CD4-positive, alpha-beta T cell (primary cell): ENCODE data around the gene SNRNP48. TPM values are rescaled to one million over a fixed set of nuclear protein-coding genes. Genes with fewer than 3 reads are reported as not detected.

Experiments
- ATAC-seq: fragments of 200-7000 bp; cut with Tn5 transposase; one replicate; pipeline ENCODE4 v1.10.0; 2022; ENCODE audit warnings: mild to moderate bottlenecking; ENCODE audit not compliant: poor library complexity
- CTCF ChIA-PET: fragments of 350-600 bp; sonication (Branson Sonifier 250); formaldehyde crosslinking; loops from one replicate; lab custom pipeline; 2021; ENCODE audit warnings: antibody characterized with exemption, inconsistent platforms; lab: Charles Lee
- POLR2A ChIA-PET: fragments of 350-600 bp; sonication (Branson Sonifier 250); formaldehyde crosslinking; loops from one replicate; lab custom pipeline; 2021; ENCODE audit warnings: antibody characterized with exemption, inconsistent platforms; lab: Charles Lee
- DNase-seq, 14 experiments: peaks; one replicate each; pipeline ENCODE4 v3.0.0-alpha.2; 2013 to 2020; ENCODE audit warnings: mixed read lengths in 2 of 14
- H3K27ac ChIP-seq, 2 donors: one replicate each; pipeline versions ENCODE4 v1.5.1 to v1.7.0; 2013; ENCODE audit warnings: low read length in 2 of 2, low read depth in 1 of 2, mild to moderate bottlenecking in 1 of 2
- H3K27me3 ChIP-seq, 2 experiments: 1 replicate in 1 of 2; 2 replicates in 1 of 2; pipeline versions ENCODE4 v1.6.1 to v1.7.0; 2013; ENCODE audit warnings: low read length in 2 of 2, control low read depth in 1 of 2, mild to moderate bottlenecking in 1 of 2, moderate library complexity in 1 of 2; ENCODE audit not compliant: insufficient read depth in 2 of 2, control insufficient read depth in 1 of 2
- H3K36me3 ChIP-seq: one replicate; pipeline ENCODE4 v1.6.1; 2013; ENCODE audit warnings: low read length, control low read depth; ENCODE audit not compliant: insufficient read depth
- H3K4me1 ChIP-seq: one replicate; pipeline ENCODE4 v1.6.1; 2013; ENCODE audit warnings: low read length, control low read depth; ENCODE audit not compliant: insufficient read depth
- H3K4me3 ChIP-seq: one replicate; pipeline ENCODE4 v1.5.1; 2013; ENCODE audit warnings: mild to moderate bottlenecking, low read length, moderate library complexity
- H3K9me3 ChIP-seq, 2 experiments: 1 replicate in 1 of 2; 2 replicates in 1 of 2; pipeline versions ENCODE4 v1.6.1 to v1.7.0; 2013; ENCODE audit warnings: low read length in 2 of 2, mild to moderate bottlenecking in 2 of 2, control low read depth in 1 of 2, moderate library complexity in 1 of 2; ENCODE audit not compliant: control insufficient read depth in 1 of 2, insufficient read depth in 1 of 2
- H3K27ac Mint-ChIP-seq: one replicate; pipeline ENCODE4 v1.8.0; 2020; ENCODE audit warnings: mixed read lengths
- H3K27me3 Mint-ChIP-seq: one replicate; pipeline ENCODE4 v1.8.0; 2021; ENCODE audit warnings: mixed read lengths
- H3K36me3 Mint-ChIP-seq: one replicate; pipeline ENCODE4 v1.8.0; 2021; ENCODE audit warnings: low read depth, mixed read lengths
- H3K4me1 Mint-ChIP-seq: one replicate; pipeline ENCODE4 v1.8.0; 2021; ENCODE audit warnings: low read depth, mixed read lengths
- H3K4me3 Mint-ChIP-seq: one replicate; pipeline ENCODE4 v1.8.0; 2020; ENCODE audit warnings: mild to moderate bottlenecking, mixed read lengths
- H3K9me3 Mint-ChIP-seq: one replicate; pipeline ENCODE4 v1.8.0; 2020; ENCODE audit warnings: mixed read lengths
- CTCF ChIP-seq: fragments of 200-600 bp; IDR thresholded peaks from one replicate; pipeline ENCODE4 v1.8.0; 2022; ENCODE audit warnings: antibody characterized with exemption, mild to moderate bottlenecking
- intact Hi-C, 2 experiments: fragments of 100-400 bp; cut with DNase I in 1 of 2; cut with micrococcal nuclease in 1 of 2; formaldehyde crosslinking; loops; one replicate each; pipeline versions ENCODE4 v1.15.1 to v1.9.0; 2023 to 2025; cut with DNase I, micrococcal nuclease
- polyA plus RNA-seq, 2 donors: library from polyadenylated mRNA; unstranded; fragments of 120-200 nt; gene quantifications; one replicate each; pipeline ENCODE4 v1.2.1, GENCODE V29; 2013
- total RNA-seq, 174 experiments: library from RNA in 2 of 174; stranded (reverse) in 2 of 174; gene quantifications; one replicate each; pipeline ENCODE4 v1.2.3 and lab custom pipeline; 2021 to 2026

SNRNP48 gene
- total RNA-seq = 10 to 100 TPM; 12.1 to 13.4 TPM
- polyA plus RNA-seq (2013, experiment 1 of 2) = 14.0 TPM
- polyA plus RNA-seq (2013, experiment 2 of 2) = 16.7 TPM
- total RNA-seq (lab: John Stamatoyannopoulos, UW) = 16.0 to 68.7 (median 41.6) reads per million in 172 experiments

DNA sequence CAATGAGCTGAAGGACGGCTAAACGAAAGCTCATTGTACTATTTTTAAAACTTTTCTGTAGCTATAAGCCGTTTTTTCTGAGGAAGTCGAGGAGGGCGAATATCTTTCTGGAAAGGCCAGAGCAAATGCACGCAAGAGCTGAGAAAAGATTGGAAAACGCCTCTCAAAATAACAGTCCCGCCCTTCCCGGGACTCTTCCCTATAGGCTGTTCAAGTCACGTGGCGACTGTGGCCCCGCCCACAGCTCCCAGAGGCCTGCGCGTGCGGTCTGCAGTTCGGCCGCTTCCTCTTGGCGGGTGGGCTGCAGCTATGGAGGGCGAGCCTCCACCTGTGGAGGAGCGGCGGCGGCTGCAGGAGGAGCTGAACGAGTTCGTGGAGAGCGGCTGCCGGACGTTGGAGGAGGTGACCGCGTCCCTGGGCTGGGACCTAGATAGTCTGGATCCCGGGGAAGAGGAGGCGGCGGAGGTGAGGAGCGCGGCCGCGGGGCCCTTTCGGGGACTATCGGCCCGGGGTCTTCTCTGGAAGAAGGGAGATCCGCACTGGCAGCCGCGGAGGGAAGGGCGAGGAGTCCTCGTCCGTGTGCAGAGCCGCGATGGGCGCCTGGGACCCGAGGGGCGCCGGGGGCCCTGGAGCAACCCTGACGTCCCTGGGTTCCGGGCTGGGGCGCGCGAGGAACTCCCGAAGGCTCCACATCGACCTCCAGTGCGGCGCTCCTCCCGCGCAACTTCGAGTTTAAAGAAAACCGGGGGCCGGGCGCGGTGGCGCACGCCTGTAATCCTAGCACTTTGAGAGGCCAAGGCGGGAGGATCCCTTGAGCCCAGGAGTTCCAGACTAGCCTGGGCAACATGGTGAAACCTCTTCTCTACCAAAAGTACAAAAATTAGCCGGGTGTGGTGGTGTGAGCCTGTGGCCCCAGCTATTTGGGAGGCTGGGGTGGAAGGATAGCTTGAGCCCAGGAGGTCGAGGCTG lies at the start of gene SNRNP48:
TSS of gene SNRNP48 (plus strand) at position 250 of the 969 bp plus-strand sequence. CDS start at position 310, 60 bp downstream.
- no peaks in the 10 kb centered on the region for H3K9me3 Mint-ChIP-seq
- POLR2A ChIA-PET = interaction anchor here (0.7 to 1.4 kb wide), 11 partner anchors 10 to 932 kb away, joined by 3 to 6 read pairs (median 3); partner anchors contain the start of genes BLOC1S5, CAGE1, RIOK1 and SSR1
- H3K4me1 Mint-ChIP-seq = peaks cover 48% of the 10 kb centered on the region
- no peak for TF ChIP-seq CTCF
- ATAC-seq (peak; percentile 98), DNase-seq (peak; percentile 79 to 94 (median 88))
- Histone ChIP-seq H3K4me1 (peaks cover 15% of the 10 kb centered on the region), H3K27ac (peak within 1 kb of the TSS; percentile 38 to 45), H3K36me3 (peaks cover 14% of the 10 kb centered on the region), H3K27me3 (no peaks in the 10 kb centered on the region), H3K4me3 (peak within 1 kb of the TSS; percentile 96), H3K9me3 (peaks cover 0 to 3% of the 10 kb centered on the region in 2 experiments)
- intact Hi-C loops = loop anchor here (2.0 to 10.0 kb wide), 7 partner anchors 203 to 845 kb away; partner anchors contain the start of genes CAGE1 (in 2 of the 2), RIOK1 (in 2 of the 2), BLOC1S5 (in 1 of the 2) and SLC35B3 (in 1 of the 2)
- CTCF ChIA-PET = no interaction called here
- H3K36me3 Mint-ChIP-seq = peaks cover 37% of the 10 kb centered on the region
- peak within 1 kb of the TSS; percentile 100 for H3K4me3 Mint-ChIP-seq
- peak within 1 kb of the TSS; percentile 91 for H3K27ac Mint-ChIP-seq
- H3K27me3 Mint-ChIP-seq = no peaks in the 10 kb centered on the region

DNA sequence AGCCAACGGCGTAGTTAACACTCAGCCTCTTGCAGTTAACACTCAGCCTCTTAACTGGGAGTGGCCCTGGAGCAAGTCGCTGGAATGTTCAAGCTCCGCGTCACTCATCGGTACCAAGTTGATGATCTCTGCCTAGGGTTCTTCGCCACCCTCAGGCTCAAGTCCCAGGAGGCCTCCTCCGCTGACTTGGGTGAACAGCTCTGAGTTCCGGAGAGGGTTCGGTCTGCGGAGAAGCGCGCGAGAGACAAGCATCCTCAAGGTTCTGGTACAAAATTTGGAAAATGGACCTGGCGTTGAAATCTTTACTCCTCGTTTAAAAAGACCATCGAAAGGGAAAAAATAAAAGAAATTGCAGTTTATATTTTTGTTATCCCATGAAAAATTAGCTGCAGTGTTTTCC lies 49.4 kb upstream of the SNRNP48 start:
- POLR2A ChIA-PET = interaction anchor here (0.7 kb wide), 1 partner anchor 8 kb away, joined by 3 read pairs; no protein-coding TSS in a partner anchor
- Mint-ChIP-seq H3K36me3 (no peaks in the 10 kb centered on the region), H3K27ac (no peak overlapping the region), H3K27me3 (peaks cover 81% of the 10 kb centered on the region), H3K4me3 (peak overlapping the region; percentile 66), H3K9me3 (no peaks in the 10 kb centered on the region), H3K4me1 (peaks cover 20% of the 10 kb centered on the region)
- H3K27ac ChIP-seq = no peak overlapping the region
- H3K4me1 ChIP-seq = peaks cover 18% of the 10 kb centered on the region
- no peak overlapping the region for H3K4me3 ChIP-seq
- H3K27me3 ChIP-seq = peaks cover 56 to 81% of the 10 kb centered on the region in 2 experiments
- H3K9me3 ChIP-seq = peaks cover 0 to 9% of the 10 kb centered on the region in 2 experiments
- DNase-seq = no peak
- ATAC-seq = no peak
- no peak for TF ChIP-seq CTCF
- CTCF ChIA-PET = no interaction called here
- H3K36me3 ChIP-seq = no peaks in the 10 kb centered on the region
- intact Hi-C loops = no loop called here

GRCh38 chr6:7541175-7542064 lies 48.6 kb upstream of the SNRNP48 start, which contains the start of gene DSP:
Gene DSP, plus strand, starts transcription at chr6:7541671. Its CDS starts 245 bp downstream, at chr6:7541916.
- POLR2A ChIA-PET = no interaction called here
- no peaks in the 10 kb centered on the region for H3K9me3 Mint-ChIP-seq
- H3K27me3 Mint-ChIP-seq = peaks cover 81% of the 10 kb centered on the region

More at GRCh38 chr6:7541175-7542064, 48.6 kb upstream of the SNRNP48 start, which contains the start of gene DSP:
- Histone ChIP-seq H3K36me3 (no peaks in the 10 kb centered on the region), H3K4me1 (peaks cover 18% of the 10 kb centered on the region), H3K27me3 (peaks cover 55 to 84% of the 10 kb centered on the region in 2 experiments), H3K9me3 (peaks cover 0 to 9% of the 10 kb centered on the region in 2 experiments), H3K4me3 (peak within 1 kb of the TSS; percentile 48), H3K27ac (no peak within 1 kb of the TSS)
- no peak within 1 kb of the TSS for H3K27ac Mint-ChIP-seq
- peak within 1 kb of the TSS; percentile 76 for H3K4me3 Mint-ChIP-seq
- ATAC-seq (no peak), DNase-seq (peak in 5 of 14 experiments; percentile 1 to 26 (median 17))
- intact Hi-C loops = no loop called here
- H3K4me1 Mint-ChIP-seq = peaks cover 20% of the 10 kb centered on the region
- H3K36me3 Mint-ChIP-seq = no peaks in the 10 kb centered on the region
- no peak for TF ChIP-seq CTCF
- CTCF ChIA-PET = no interaction called here
